K562 (cell line): ENCODE data around the gene PRKCB. TPM values are rescaled to one million over a fixed set of nuclear protein-coding genes. Genes with fewer than 3 reads are reported as not detected.

Source experiments
- ATF4 ChIP-seq: fragments of 450-650 bp; formaldehyde crosslinking; IDR thresholded peaks from 2 replicates; pipeline ENCODE4 v1.4.0; 2022; ENCODE audit warnings: mild to moderate bottlenecking, moderate library complexity
- FOXA3 ChIP-seq, 2 experiments: fragments of 450-650 bp in 1 of 2; sonication (generic) in 1 of 2; formaldehyde crosslinking; IDR thresholded peaks in 1 of 2; conservative IDR thresholded peaks in 1 of 2; 2 replicates each; pipeline versions ENCODE4 v1.4.0 to v1.8.0; 2020 to 2022; ENCODE audit warnings: mild to moderate bottlenecking in 2 of 2, missing genetic modification reagents in 1 of 2
- FOXJ3 ChIP-seq: sonication (generic); formaldehyde crosslinking; IDR thresholded peaks from 2 replicates; pipeline ENCODE4 v1.4.0; 2020; ENCODE audit warnings: mild to moderate bottlenecking, missing genetic modification reagents
- FOXM1 ChIP-seq, 2 experiments: fragments of 450-650 bp in 1 of 2; sonication (generic) in 1 of 2; formaldehyde crosslinking in 1 of 2; IDR thresholded peaks; 2 replicates each; pipeline versions ENCODE4 v1.6.1 to v1.9.0; 2017 to 2022; ENCODE audit warnings: low read depth in 2 of 2, mild to moderate bottlenecking in 2 of 2, missing genetic modification reagents in 1 of 2, moderate library complexity in 1 of 2
- GTF2B ChIP-seq: IDR thresholded peaks from 2 replicates; pipeline ENCODE4 v1.6.1; 2011; ENCODE audit not compliant: insufficient read length; ENCODE audit errors: extremely low read depth
- HMBOX1 ChIP-seq: sonication (generic); IDR thresholded peaks from 2 replicates; pipeline ENCODE4 v1.6.1; 2016
- KDM1A ChIP-seq, 2 experiments: fragments of 450-650 bp; IDR thresholded peaks; 2 replicates each; pipeline ENCODE4 v1.6.1; 2016; ENCODE audit warnings: mild to moderate bottlenecking in 2 of 2
- RBM14 ChIP-seq: fragments of 200-400 bp; formaldehyde crosslinking; IDR thresholded peaks from 2 replicates; pipeline ENCODE4 v1.6.1; 2018; ENCODE audit warnings: low read depth, mild to moderate bottlenecking, low read length, moderate library complexity, borderline replicate concordance; ENCODE audit not compliant: insufficient read depth
- RREB1 ChIP-seq: fragments of 250-450 bp; sonication (Bioruptor Pico); IDR thresholded peaks from 2 replicates; pipeline ENCODE4 v1.4.0; 2020
- SRSF1 ChIP-seq: fragments of 200-400 bp; formaldehyde crosslinking; IDR thresholded peaks from 2 replicates; pipeline ENCODE4 v1.6.1; 2017; ENCODE audit warnings: mild to moderate bottlenecking, low read depth, low read length, moderate library complexity
- TRIM25 ChIP-seq: fragments of 450-650 bp; IDR thresholded peaks from 2 replicates; pipeline ENCODE4 v1.7.0; 2016; ENCODE audit warnings: borderline replicate concordance
- ZBTB8A ChIP-seq: fragments of 450-650 bp; IDR thresholded peaks from 2 replicates; pipeline ENCODE4 v1.6.1; 2018; ENCODE audit warnings: mild to moderate bottlenecking, moderate library complexity; ENCODE audit not compliant: partially characterized antibody
- ZKSCAN8 ChIP-seq: fragments of 200-800 bp; sonication (Bioruptor generic); IDR thresholded peaks from 2 replicates; pipeline ENCODE4 v1.6.1; 2016; ENCODE audit warnings: missing genetic modification characterization, missing compliant biosample characterization
- ZNF24 ChIP-seq: fragments of 450-650 bp; IDR thresholded peaks from 2 replicates; pipeline ENCODE4 v1.6.1; 2016
- ZNF282 ChIP-seq: sonication (generic); formaldehyde crosslinking; IDR thresholded peaks from 2 replicates; pipeline ENCODE4 v1.8.1; 2023; ENCODE audit warnings: missing genetic modification reagents
- ZNF766 ChIP-seq: fragments of 200-800 bp; sonication (Bioruptor generic); conservative IDR thresholded peaks from 2 replicates; pipeline ENCODE4 v1.6.1; 2016; ENCODE audit warnings: missing genetic modification characterization, missing compliant biosample characterization
- polyA plus RNA-seq, 8 experiments: library from polyadenylated mRNA; depleted of rRNA in 4 of 8; stranded (reverse) in 5 of 8; unstranded in 3 of 8; fragments of >200 nt; fragmentation: Nextera tagmentation in 2 of 8; fragmentation: Illumina TruSeq in 1 of 8; extraction: Ambion mirVana in 2 of 8; extraction: Trizol in 1 of 8; gene quantifications; 2 replicates each; pipeline versions ENCODE4 v1.2.1 to v1.2.3, GENCODE V29; 2011 to 2014; ENCODE audit warnings: inconsistent platforms in 1 of 8, missing spikeins in 1 of 8
- total RNA-seq, 7 experiments: library from RNA; depleted of rRNA in 6 of 7; stranded (reverse); fragments of >200 nt in 6 of 7; fragmentation: Illumina TruSeq in 2 of 7; extraction: Trizol in 2 of 7; gene quantifications; 2 replicates each; pipeline versions ENCODE4 v1.2.1 to v1.2.3, GENCODE V29; 2011 to 2021; ENCODE audit warnings: low replicate concordance in 1 of 7

PRKCB gene
- total and polyA plus RNA-seq, 9 of the 15 experiments (the other 6 are each of a cell fraction or from before 2014, with no cell fraction given) = 49.9 to 276 (median 148) TPM

- TF ChIP-seq ZNF766 (CRISPR knock-in tag) (0 out of 2 replicates have a peak, but pooled peaks have one; percentile 42), HMBOX1 (no peak), KDM1A (IDR thresholded peaks at IDR 0.05) (0 out of 4 replicates have a peak, but pooled peaks of 1 of the 2 experiments have one; percentile 22), ZNF24 (no peak), FOXM1 (IDR thresholded peaks at IDR 0.05; ENCODE audit: low read depth) (no peak), FOXM1 (CRISPR knock-in tag; IDR thresholded peaks at IDR 0.05; ENCODE audit: low read depth) (no peak), GTF2B (no peak), ZNF282 (CRISPR knock-in tag) (no peak), FOXJ3 (no peak), ZBTB8A (no peak), ATF4 (CRISPR knock-in tag) (no peak), ZKSCAN8 (CRISPR knock-in tag) (no peak), TRIM25 (no peak), RBM14 (no peak), RREB1 (CRISPR knock-in tag) (0 out of 2 replicates have a peak, but pooled peaks have one; percentile 32), SRSF1 (no peak), FOXA3 (CRISPR knock-in tag; conservative IDR thresholded peaks at IDR 0.05 in 1 of 2, IDR thresholded peaks at IDR 0.05 in 1 of 2) (no peak)
These were observed 131.0 kb downstream of the PRKCB start (continued) for GRCh38 chr16:23966597-23967394.
